CD14-positive monocyte (primary cell): ENCODE measurements around the gene PAWR. TPM values are rescaled to one million over a fixed set of nuclear protein-coding genes. Genes with fewer than 3 reads are reported as not detected.

Source experiments
- DNase-seq, 3 donors: peaks; one replicate each; pipeline ENCODE4 v3.0.0-alpha.2; 2011 to 2022
- H2AFZ ChIP-seq: 2 replicates; pipeline ENCODE4 v1.6.0; 2012; ENCODE audit warnings: mild to moderate bottlenecking, low read depth, low read length, inconsistent platforms; ENCODE audit not compliant: insufficient read depth, poor library complexity, severe bottlenecking
- H3K27ac ChIP-seq, 2 donors: 1 replicate in 1 of 2; 2 replicates in 1 of 2; pipeline ENCODE4 v1.5.1; 2012 to 2013; ENCODE audit warnings: low read length in 2 of 2, control low read depth in 1 of 2, inconsistent platforms in 1 of 2, low read depth in 1 of 2, mild to moderate bottlenecking in 1 of 2
- H3K27me3 ChIP-seq, 2 donors: one replicate each; pipeline versions ENCODE4 v1.6.0 to v1.6.1; 2011 to 2013; ENCODE audit warnings: low read length in 2 of 2; ENCODE audit not compliant: control insufficient read depth in 2 of 2, insufficient read depth in 2 of 2
- H3K36me3 ChIP-seq, 2 donors: replicated peaks in 1 of 2; 1 replicate in 1 of 2; 2 replicates in 1 of 2; pipeline versions ENCODE4 v1.5.1 to v1.6.1; 2012 to 2013; ENCODE audit warnings: low read length in 2 of 2, control low read depth in 1 of 2, inconsistent platforms in 1 of 2, mild to moderate bottlenecking in 1 of 2; ENCODE audit not compliant: insufficient read depth in 2 of 2, control insufficient read depth in 1 of 2
- H3K4me1 ChIP-seq, 2 donors: 1 replicate in 1 of 2; 2 replicates in 1 of 2; pipeline versions ENCODE4 v1.5.1 to v1.6.1; 2012 to 2013; ENCODE audit warnings: low read length in 2 of 2, control low read depth in 1 of 2, inconsistent platforms in 1 of 2, mild to moderate bottlenecking in 1 of 2, moderate library complexity in 1 of 2; ENCODE audit not compliant: insufficient read depth in 2 of 2, control insufficient read depth in 1 of 2
- H3K4me2 ChIP-seq: replicated peaks from 2 replicates; pipeline ENCODE3; 2012; ENCODE audit warnings: low read length, moderate library complexity, mild to moderate bottlenecking; ENCODE audit not compliant: poor library complexity, severe bottlenecking; ENCODE audit errors: extremely low read depth
- H3K4me3 ChIP-seq, 3 experiments: fragments of 200-600 bp in 1 of 3; sonication (generic) in 1 of 3; replicated peaks in 1 of 3; 1 replicate in 2 of 3; 2 replicates in 1 of 3; pipeline ENCODE4 v1.5.1; 2011 to 2013; ENCODE audit warnings: low read length in 3 of 3, mild to moderate bottlenecking in 3 of 3, control low read depth in 2 of 3, low read depth in 2 of 3, inconsistent platforms in 1 of 3, moderate library complexity in 1 of 3
- H3K79me2 ChIP-seq: 2 replicates; pipeline ENCODE4 v1.6.0; 2012; ENCODE audit warnings: mild to moderate bottlenecking, control low read depth, inconsistent platforms, low read length, moderate library complexity; ENCODE audit not compliant: insufficient read depth
- H3K9ac ChIP-seq: 2 replicates; pipeline ENCODE4 v1.6.0; 2017; ENCODE audit warnings: low read length, mild to moderate bottlenecking; ENCODE audit not compliant: insufficient read depth, poor library complexity, severe bottlenecking
- H3K9me3 ChIP-seq, 2 donors: replicated peaks in 1 of 2; 1 replicate in 1 of 2; 2 replicates in 1 of 2; pipeline versions ENCODE4 v1.5.1 to v1.6.1; 2012 to 2013; ENCODE audit warnings: low read length in 2 of 2, control low read depth in 1 of 2; ENCODE audit not compliant: control insufficient read depth in 1 of 2, insufficient read depth in 1 of 2
- H4K20me1 ChIP-seq: 2 replicates; pipeline ENCODE4 v1.6.0; 2012; ENCODE audit warnings: mild to moderate bottlenecking, low read length, control low read depth, moderate library complexity; ENCODE audit not compliant: insufficient read depth
- H3K27ac Mint-ChIP-seq, 7 donors: one replicate each; pipeline ENCODE4 v1.8.0; 2020; ENCODE audit warnings: mild to moderate bottlenecking in 7 of 7, mixed read lengths in 7 of 7, moderate library complexity in 6 of 7, inconsistent platforms in 2 of 7
- H3K27me3 Mint-ChIP-seq, 3 donors: one replicate each; pipeline ENCODE4 v1.8.0; 2021 to 2022; ENCODE audit warnings: low read depth in 3 of 3, mild to moderate bottlenecking in 3 of 3, mixed read lengths in 3 of 3, moderate library complexity in 3 of 3, inconsistent platforms in 1 of 3
- H3K36me3 Mint-ChIP-seq, 2 donors: one replicate each; pipeline ENCODE4 v1.8.0; 2020; ENCODE audit warnings: mixed read lengths in 2 of 2, inconsistent platforms in 1 of 2, mild to moderate bottlenecking in 1 of 2
- H3K4me1 Mint-ChIP-seq: one replicate; pipeline ENCODE4 v1.8.0; 2020; ENCODE audit warnings: mild to moderate bottlenecking, mixed read lengths
- H3K4me3 Mint-ChIP-seq, 2 donors: one replicate each; pipeline ENCODE4 v1.8.0; 2020; ENCODE audit warnings: mild to moderate bottlenecking in 2 of 2, mixed read lengths in 2 of 2, moderate library complexity in 1 of 2
- H3K9me3 Mint-ChIP-seq, 7 donors: one replicate each; pipeline ENCODE4 v1.8.0; 2020 to 2022; ENCODE audit warnings: mixed read lengths in 7 of 7, mild to moderate bottlenecking in 6 of 7, moderate library complexity in 6 of 7, inconsistent platforms in 2 of 7
- WGBS: methylation state at CpG from one replicate; pipeline ENCODE4 v1.1.5; 2013; ENCODE audit warnings: missing lambda C conversion rate; ENCODE audit not compliant: insufficient coverage; 5-methylcytosine and 5-hydroxymethylcytosine counted together
- intact Hi-C, 2 donors: fragments of 100-400 bp; cut with micrococcal nuclease; formaldehyde crosslinking; loops; one replicate each; pipeline versions ENCODE4 v1.15.0 to v1.15.1; 2023
- polyA plus RNA-seq, 3 donors: library from polyadenylated mRNA; depleted of rRNA in 1 of 3; unstranded in 2 of 3; stranded (reverse) in 1 of 3; fragments of 300-500 nt in 2 of 3; fragments of >200 nt in 1 of 3; fragmentation: Illumina TruSeq in 2 of 3; gene quantifications; 1 replicate in 2 of 3; 2 replicates in 1 of 3; pipeline ENCODE4 v1.2.3, GENCODE V29; 2012 to 2021
- TF ChIP-seq, protein P1 (sequence below): fragments of 200-600 bp; IDR thresholded peaks from one replicate; pipeline ENCODE4 v1.8.0; 2022; ENCODE audit warnings: antibody characterized with exemption, mild to moderate bottlenecking

PAWR gene
- polyA plus RNA-seq, 3 donors = 0.03 TPM; not detected in 1

DNA sequence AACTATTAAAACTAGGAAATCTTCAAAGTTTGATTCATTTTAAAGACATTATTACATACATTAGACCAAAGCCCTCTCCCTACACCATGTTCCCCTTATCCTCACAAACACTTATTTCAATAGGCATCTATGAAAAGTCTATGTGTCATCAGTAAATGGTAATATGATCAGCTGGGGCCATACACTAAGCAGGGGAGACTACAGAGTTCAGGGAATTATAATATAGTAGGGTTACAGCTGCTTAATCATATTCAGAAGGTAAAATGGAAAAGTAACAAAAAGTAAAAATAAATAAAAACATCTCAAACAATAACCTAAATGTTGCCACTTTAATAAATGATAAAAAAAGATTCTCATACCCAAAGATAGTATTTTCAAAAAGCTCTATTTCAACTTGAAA lies 29.1 kb downstream of the PAWR start:
- no peak for DNase-seq
- Histone ChIP-seq H4K20me1 (no peaks in the 10 kb centered on the region), H3K27me3 (no peaks in the 10 kb centered on the region), H3K36me3 (no peaks in the 10 kb centered on the region), H3K9ac (no peak overlapping the region), H3K27ac (no peak overlapping the region), H3K4me3 (no peak overlapping the region), H3K4me2 (no peak overlapping the region), H3K79me2 (no peaks in the 10 kb centered on the region), H3K9me3 (no peaks in the 10 kb centered on the region), H3K4me1 (no peaks in the 10 kb centered on the region), H2AFZ (no peak overlapping the region)
- TF ChIP-seq, protein P1, sequence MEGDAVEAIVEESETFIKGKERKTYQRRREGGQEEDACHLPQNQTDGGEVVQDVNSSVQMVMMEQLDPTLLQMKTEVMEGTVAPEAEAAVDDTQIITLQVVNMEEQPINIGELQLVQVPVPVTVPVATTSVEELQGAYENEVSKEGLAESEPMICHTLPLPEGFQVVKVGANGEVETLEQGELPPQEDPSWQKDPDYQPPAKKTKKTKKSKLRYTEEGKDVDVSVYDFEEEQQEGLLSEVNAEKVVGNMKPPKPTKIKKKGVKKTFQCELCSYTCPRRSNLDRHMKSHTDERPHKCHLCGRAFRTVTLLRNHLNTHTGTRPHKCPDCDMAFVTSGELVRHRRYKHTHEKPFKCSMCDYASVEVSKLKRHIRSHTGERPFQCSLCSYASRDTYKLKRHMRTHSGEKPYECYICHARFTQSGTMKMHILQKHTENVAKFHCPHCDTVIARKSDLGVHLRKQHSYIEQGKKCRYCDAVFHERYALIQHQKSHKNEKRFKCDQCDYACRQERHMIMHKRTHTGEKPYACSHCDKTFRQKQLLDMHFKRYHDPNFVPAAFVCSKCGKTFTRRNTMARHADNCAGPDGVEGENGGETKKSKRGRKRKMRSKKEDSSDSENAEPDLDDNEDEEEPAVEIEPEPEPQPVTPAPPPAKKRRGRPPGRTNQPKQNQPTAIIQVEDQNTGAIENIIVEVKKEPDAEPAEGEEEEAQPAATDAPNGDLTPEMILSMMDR = no peak
- H3K27ac Mint-ChIP-seq = no peak overlapping the region
- peaks cover 0 to 15% (median 5%) of the 10 kb centered on the region in 7 donors for H3K9me3 Mint-ChIP-seq
- no peaks in the 10 kb centered on the region for H3K36me3 Mint-ChIP-seq
- no peak overlapping the region for H3K4me3 Mint-ChIP-seq
- no peaks in the 10 kb centered on the region for H3K4me1 Mint-ChIP-seq
- H3K27me3 Mint-ChIP-seq = no peaks in the 10 kb centered on the region
- intact Hi-C loops = no loop called here

DNA sequence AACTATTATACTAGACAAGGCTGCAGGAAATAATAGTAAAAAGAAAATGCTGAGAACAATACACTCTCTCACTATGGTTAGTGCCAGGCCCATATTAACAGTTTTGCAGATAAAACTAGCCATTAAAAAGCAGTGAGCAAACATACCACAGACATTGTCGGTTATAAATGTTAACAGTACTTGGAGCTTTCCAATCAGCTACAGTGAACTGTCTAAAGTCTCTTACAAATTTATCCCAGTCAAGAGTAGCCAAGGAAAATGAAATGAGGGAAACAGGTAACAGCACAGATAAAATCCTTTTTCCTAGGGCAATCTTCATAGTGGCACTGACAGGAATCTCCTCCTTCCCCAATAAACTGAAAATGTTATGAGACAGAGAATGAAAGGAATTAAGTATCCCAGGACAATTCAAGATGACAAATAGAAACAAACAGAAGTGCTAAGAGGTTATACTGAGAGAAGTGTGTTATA lies 30.8 kb downstream of the PAWR start:
- no peak overlapping the region for H2AFZ ChIP-seq
- no CpG with 5 or more reads among the region's 1 CpG for WGBS
- intact Hi-C loops = no loop called here

More for the DNA sequence above, 30.8 kb downstream of the PAWR start:
- H3K4me2 ChIP-seq = no peak overlapping the region
- H3K27me3 ChIP-seq = no peaks in the 10 kb centered on the region
- H3K36me3 Mint-ChIP-seq = no peaks in the 10 kb centered on the region
- no peaks in the 10 kb centered on the region for H3K4me1 Mint-ChIP-seq
- no peaks in the 10 kb centered on the region for H3K36me3 ChIP-seq
- no peaks in the 10 kb centered on the region for H3K27me3 Mint-ChIP-seq
- H3K4me3 Mint-ChIP-seq = no peak overlapping the region
- H3K9me3 ChIP-seq = no peaks in the 10 kb centered on the region
- no peak for DNase-seq
- no peak overlapping the region for H3K9ac ChIP-seq
- TF ChIP-seq, protein P1 = no peak
- H3K27ac Mint-ChIP-seq = no peak overlapping the region
- H3K27ac ChIP-seq = no peak overlapping the region
- H3K9me3 Mint-ChIP-seq = peaks cover 0 to 19% (median 9%) of the 10 kb centered on the region in 7 donors
- H3K4me3 ChIP-seq = no peak overlapping the region
- no peaks in the 10 kb centered on the region for H3K4me1 ChIP-seq
- H4K20me1 ChIP-seq = no peaks in the 10 kb centered on the region
- no peaks in the 10 kb centered on the region for H3K79me2 ChIP-seq
